GM21447 (cell line): ENCODE data around the gene SLC25A38.

ENCODE experiments used
- ATAC-seq: cut with Tn5 transposase; IDR thresholded peaks from one replicate; pipeline ENCODE4 v1.9.1; 2021; ENCODE audit not compliant: unreplicated experiment

Gene SLC25A38

GRCh38 chr3:39428745-39429201 is 45.6 kb downstream of the SLC25A38 start:
- ATAC-seq = no peak

- ATAC-seq = no peak
Measured at GRCh38 chr3:39429466-39429865, 46.3 kb downstream of the SLC25A38 start.

- no peak for ATAC-seq
Measured at GRCh38 chr3:39432342-39432741, 49.2 kb downstream of the SLC25A38 start.

- ATAC-seq = no peak
Measured at GRCh38 chr3:39433642-39434041, 50.5 kb downstream of the SLC25A38 start.

GRCh38 chr3:39434574-39434973 is 51.4 kb downstream of the SLC25A38 start:
- ATAC-seq = no peak

GRCh38 chr3:39435006-39435748 is 52.0 kb downstream of the SLC25A38 start:
- ATAC-seq = no peak

GRCh38 chr3:39438880-39439279 is 55.7 kb downstream of the SLC25A38 start:
- no peak for ATAC-seq

GRCh38 chr3:39440316-39440715 is 57.1 kb downstream of the SLC25A38 start:
- no peak for ATAC-seq

- ATAC-seq = no peak
Measured at GRCh38 chr3:39443530-39443929, 60.4 kb downstream of the SLC25A38 start.

GRCh38 chr3:39445927-39446326 is 62.8 kb downstream of the SLC25A38 start:
- ATAC-seq = no peak

GRCh38 chr3:39446444-39446843 is 63.3 kb downstream of the SLC25A38 start:
- ATAC-seq = no peak
